Stimulated activated CD8-positive, alpha-beta memory T cell treated with anti-CD3 and anti-CD28 coated beads, Interleukin-2, amount 100 ng/mL, for 48 hours (primary cell): ENCODE results near the gene GLYR1.

Source experiments
- DNase-seq, 2 donors: peaks; one replicate each; pipeline ENCODE4 v3.0.0-alpha.2; 2020; ENCODE audit warnings: low read depth in 2 of 2

Gene GLYR1

DNA sequence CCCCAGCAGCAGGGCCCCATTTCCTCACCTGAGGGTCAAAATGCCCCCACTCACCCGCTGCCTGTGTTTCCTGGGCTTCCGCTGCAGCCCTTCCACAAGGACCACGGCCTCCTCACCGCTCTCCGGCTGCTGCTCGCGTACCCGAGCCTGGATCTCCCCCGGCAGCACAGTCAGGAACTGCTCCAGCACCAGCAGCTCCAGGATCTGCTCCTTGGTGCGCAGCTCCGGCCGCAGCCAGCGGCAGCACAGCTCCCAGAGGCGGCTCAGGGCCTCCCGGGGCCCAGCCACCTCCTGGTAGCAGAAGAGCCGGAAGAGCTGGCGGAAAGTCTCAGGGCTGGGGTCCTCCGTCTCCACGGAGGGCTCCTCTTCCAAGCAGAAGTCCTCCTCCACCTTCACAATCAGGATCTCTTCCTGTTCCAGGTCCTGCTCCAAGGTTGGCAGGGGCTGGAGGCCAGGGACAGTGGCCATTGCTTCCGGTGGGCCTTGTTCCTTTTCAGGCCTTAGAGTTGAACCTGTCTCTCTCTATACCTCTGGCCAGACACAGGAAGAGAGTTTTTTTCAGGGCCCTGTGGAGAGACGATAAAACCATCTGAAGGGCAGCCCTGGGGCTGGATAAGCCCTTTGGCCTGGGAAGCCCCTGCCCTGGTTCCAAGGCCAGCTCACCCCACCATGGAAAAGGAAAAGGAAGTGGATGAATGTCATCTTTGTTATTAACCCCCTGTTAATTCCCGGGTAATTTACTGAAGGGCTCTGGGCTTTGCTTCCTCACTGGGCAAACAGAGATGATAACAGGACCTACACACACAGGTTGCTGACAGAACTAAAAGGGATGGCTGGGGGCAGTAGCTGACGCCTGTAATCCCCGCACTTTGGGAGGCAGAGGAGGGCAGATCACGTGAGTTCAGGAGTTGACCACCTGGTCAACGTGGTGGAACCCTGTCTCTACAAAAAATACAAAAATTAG, 81.3 kb downstream of the GLYR1 start:
- DNase-seq: no peak

DNA sequence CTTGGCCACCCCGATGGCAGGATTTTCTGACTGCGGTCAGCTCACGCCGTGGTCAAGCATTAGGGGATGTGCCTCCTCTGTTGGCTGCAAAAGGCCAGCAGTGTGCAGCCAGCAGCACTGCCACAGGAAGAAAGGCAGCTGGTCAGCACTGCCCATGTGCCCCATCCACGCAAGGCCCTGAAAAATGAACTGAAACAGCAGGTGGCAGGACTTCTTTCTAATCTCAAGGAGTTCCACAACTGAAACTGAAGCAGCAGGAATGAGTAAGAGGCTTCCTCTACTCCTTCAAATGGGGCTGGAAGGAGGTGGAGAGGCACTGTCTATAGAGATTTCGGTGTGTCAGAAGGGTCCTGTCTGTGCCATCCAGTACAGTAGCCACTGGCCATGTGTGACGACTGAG, 83.3 kb downstream of the GLYR1 start:
- no peak for DNase-seq

GRCh38 chr16:4762205-4762604, 84.9 kb downstream of the GLYR1 start:
- DNase-seq: no peak

GRCh38 chr16:4760221-4760910, 86.7 kb downstream of the GLYR1 start:
- DNase-seq: no peak

GRCh38 chr16:4755687-4756086, 91.4 kb downstream of the GLYR1 start:
- no peak for DNase-seq

DNA sequence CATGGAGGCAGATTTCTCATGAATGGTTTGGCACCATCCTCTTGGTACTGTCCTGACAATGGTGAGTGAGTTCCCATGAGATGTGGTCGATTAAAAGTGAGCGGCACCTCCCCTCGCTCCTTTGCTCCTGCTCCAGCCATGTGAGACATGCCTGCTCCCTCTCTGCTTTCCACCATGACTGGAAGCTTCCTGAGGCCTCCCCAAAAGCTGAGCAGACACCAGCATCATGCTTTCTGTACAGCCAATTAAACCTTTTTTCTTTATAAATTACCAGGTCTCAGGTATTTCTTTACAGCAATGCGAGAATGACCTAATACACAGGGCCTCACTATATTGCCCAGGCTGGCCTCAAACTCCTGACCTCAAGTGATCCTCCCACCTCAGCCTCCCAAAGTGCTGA, 92.2 kb downstream of the GLYR1 start:
- DNase-seq: no peak

DNA sequence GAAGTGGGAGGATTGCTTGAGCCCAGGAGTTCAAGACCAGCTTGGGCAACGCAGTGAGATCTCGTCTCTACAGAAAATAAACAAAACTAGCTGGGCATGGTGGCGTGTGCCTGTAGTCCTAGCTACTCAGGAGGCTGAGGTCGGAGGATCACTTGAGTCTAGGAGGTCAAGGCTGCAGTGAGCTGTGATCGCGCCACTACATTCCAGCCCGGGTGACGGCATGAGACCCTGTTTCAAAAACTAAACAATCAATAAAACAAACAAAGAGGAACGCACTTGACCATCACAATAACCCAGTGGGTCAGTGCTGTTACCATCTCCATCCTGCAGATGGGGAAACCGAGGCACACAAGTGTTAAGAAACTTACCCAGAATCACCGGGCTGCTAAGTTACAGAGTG, 93.9 kb downstream of the GLYR1 start:
- DNase-seq: no peak
